Fibroblast of lung (primary cell): ENCODE measurements around the gene TSPYL1. TPM values are rescaled to one million over a fixed set of nuclear protein-coding genes. Genes with fewer than 3 reads are reported as not detected.
"Not testable (repeated sequence)": the region's sequence is repeated elsewhere in the genome, so short reads cannot be mapped to it uniquely, and the experiment has no call there.

Experiments used
- DNase-seq, 2 donors: peaks; one replicate each; pipeline versions ENCODE4 v3.0.0 to v3.0.0-alpha.2; 2010; ENCODE audit warnings: low read depth in 2 of 2
- H2AFZ ChIP-seq: 2 replicates; pipeline ENCODE4 v1.5.1; 2012; ENCODE audit warnings: low read length, control low read depth, inconsistent platforms
- H3K27ac ChIP-seq: 2 replicates; pipeline ENCODE4 v1.5.1; 2011; ENCODE audit warnings: low read length, control low read depth; ENCODE audit not compliant: insufficient read depth
- H3K27me3 ChIP-seq: 2 replicates; pipeline ENCODE4 v1.5.1; 2011; ENCODE audit warnings: mild to moderate bottlenecking, low read length; ENCODE audit not compliant: control insufficient read depth, insufficient read depth
- H3K36me3 ChIP-seq: 2 replicates; pipeline ENCODE4 v1.5.1; 2011; ENCODE audit warnings: low read length; ENCODE audit not compliant: control insufficient read depth, insufficient read depth
- H3K4me1 ChIP-seq: 2 replicates; pipeline ENCODE4 v1.5.1; 2011; ENCODE audit warnings: low read length; ENCODE audit not compliant: control insufficient read depth, insufficient read depth; ENCODE audit errors: extremely low read depth
- H3K4me2 ChIP-seq: 2 replicates; pipeline ENCODE4 v1.5.1; 2011; ENCODE audit warnings: low read length, control low read depth; ENCODE audit not compliant: insufficient read depth; ENCODE audit errors: extremely low read depth
- H3K4me3 ChIP-seq, 4 experiments: fragments of 200-600 bp in 1 of 4; sonication (generic) in 1 of 4; replicated peaks in 1 of 4; 2 replicates each; pipeline ENCODE4 v1.5.1; 2011 to 2016; ENCODE audit warnings: low read length in 4 of 4, low read depth in 3 of 4, mild to moderate bottlenecking in 3 of 4, control low read depth in 2 of 4, inconsistent platforms in 1 of 4, mixed read lengths in 1 of 4; ENCODE audit not compliant: insufficient read depth in 1 of 4; ENCODE audit errors: control extremely low read depth in 1 of 4
- H3K79me2 ChIP-seq: 2 replicates; pipeline ENCODE4 v1.5.1; 2012; ENCODE audit warnings: mild to moderate bottlenecking, low read length, inconsistent platforms; ENCODE audit not compliant: control insufficient read depth, insufficient read depth
- H3K9ac ChIP-seq: 2 replicates; pipeline ENCODE4 v1.5.1; 2011; ENCODE audit warnings: mild to moderate bottlenecking, low read length, control low read depth; ENCODE audit not compliant: insufficient read depth
- H3K9me3 ChIP-seq: 2 replicates; pipeline ENCODE4 v1.5.1; 2012; ENCODE audit warnings: low read depth, low read length; ENCODE audit not compliant: control insufficient read depth, insufficient read depth
- H4K20me1 ChIP-seq: 2 replicates; pipeline ENCODE4 v1.5.1; 2011; ENCODE audit warnings: low read length; ENCODE audit not compliant: control insufficient read depth, insufficient read depth; ENCODE audit errors: extremely low read depth
- EZH2 ChIP-seq: IDR thresholded peaks from 2 replicates; pipeline ENCODE4 v1.5.1; 2012; ENCODE audit warnings: low read length, control low read depth, mild to moderate bottlenecking; ENCODE audit errors: missing control alignments
- polyA plus RNA-seq, 2 donors: library from polyadenylated mRNA; depleted of rRNA in 1 of 2; stranded (reverse) in 1 of 2; unstranded in 1 of 2; fragments of >200 nt; gene quantifications; 2 replicates each; pipeline ENCODE4 v1.2.1, GENCODE V29; 2011 to 2012; ENCODE audit warnings: missing spikeins in 1 of 2
- total RNA-seq: library from RNA; depleted of rRNA; stranded (reverse); fragments of >200 nt; gene quantifications from 2 replicates; pipeline ENCODE4 v1.2.1, GENCODE V29; 2014
- TF ChIP-seq, protein P1 (sequence below), 2 donors: IDR thresholded peaks in 1 of 2; conservative IDR thresholded peaks in 1 of 2; 1 replicate in 1 of 2; 2 replicates in 1 of 2; pipeline ENCODE4 v1.5.1; 2011 to 2012; ENCODE audit warnings: low read length in 2 of 2, control low read depth in 1 of 2, inconsistent platforms in 1 of 2, low read depth in 1 of 2, mild to moderate bottlenecking in 1 of 2

TSPYL1 gene
- total and polyA plus RNA-seq, 2 donors (not counting 1 experiment from before 2014, with no cell fraction given), result 82.0 to 93.0 TPM

DNA sequence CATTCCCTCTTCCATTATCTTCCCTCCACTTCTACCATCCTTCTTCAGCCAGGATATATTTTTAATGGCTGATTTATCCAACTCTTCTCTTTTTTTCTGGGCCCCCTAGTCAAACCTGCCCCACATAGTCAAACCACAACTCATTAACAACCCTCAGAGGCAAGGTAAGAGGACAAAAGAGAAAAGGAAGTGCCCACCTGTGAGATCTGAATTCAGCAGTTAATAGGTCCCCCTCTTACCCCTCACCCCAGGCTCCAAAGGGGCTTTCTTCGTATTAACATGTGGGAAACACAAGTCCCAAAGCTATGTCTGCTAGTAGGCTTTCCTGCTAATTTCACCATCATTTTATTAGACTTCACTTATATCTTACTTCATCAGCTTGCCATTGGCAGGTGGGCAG is 44.1 kb upstream of the TSPYL1 start:
- H3K36me3 ChIP-seq, result no peaks in the 10 kb centered on the region
- no peak overlapping the region for H3K9ac ChIP-seq
- H3K4me2 ChIP-seq, result no peak overlapping the region
- no peak for DNase-seq
- no peaks in the 10 kb centered on the region for H3K9me3 ChIP-seq
- no peak overlapping the region for H3K4me3 ChIP-seq
- H4K20me1 ChIP-seq, result no peaks in the 10 kb centered on the region
- no peaks in the 10 kb centered on the region for H3K79me2 ChIP-seq
- H3K27ac ChIP-seq, result no peak overlapping the region
- peaks cover 3% of the 10 kb centered on the region for H3K4me1 ChIP-seq
- TF ChIP-seq, protein P1, sequence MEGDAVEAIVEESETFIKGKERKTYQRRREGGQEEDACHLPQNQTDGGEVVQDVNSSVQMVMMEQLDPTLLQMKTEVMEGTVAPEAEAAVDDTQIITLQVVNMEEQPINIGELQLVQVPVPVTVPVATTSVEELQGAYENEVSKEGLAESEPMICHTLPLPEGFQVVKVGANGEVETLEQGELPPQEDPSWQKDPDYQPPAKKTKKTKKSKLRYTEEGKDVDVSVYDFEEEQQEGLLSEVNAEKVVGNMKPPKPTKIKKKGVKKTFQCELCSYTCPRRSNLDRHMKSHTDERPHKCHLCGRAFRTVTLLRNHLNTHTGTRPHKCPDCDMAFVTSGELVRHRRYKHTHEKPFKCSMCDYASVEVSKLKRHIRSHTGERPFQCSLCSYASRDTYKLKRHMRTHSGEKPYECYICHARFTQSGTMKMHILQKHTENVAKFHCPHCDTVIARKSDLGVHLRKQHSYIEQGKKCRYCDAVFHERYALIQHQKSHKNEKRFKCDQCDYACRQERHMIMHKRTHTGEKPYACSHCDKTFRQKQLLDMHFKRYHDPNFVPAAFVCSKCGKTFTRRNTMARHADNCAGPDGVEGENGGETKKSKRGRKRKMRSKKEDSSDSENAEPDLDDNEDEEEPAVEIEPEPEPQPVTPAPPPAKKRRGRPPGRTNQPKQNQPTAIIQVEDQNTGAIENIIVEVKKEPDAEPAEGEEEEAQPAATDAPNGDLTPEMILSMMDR (conservative IDR thresholded peaks at IDR 0.05 in 1 of 2, IDR thresholded peaks at IDR 0.05 in 1 of 2; ENCODE audit: low read depth in 1 of 2, low read length in 2 of 2), result no peak
- no peak for TF ChIP-seq EZH2
- H3K27me3 ChIP-seq, result no peaks in the 10 kb centered on the region
- H2AFZ ChIP-seq, result no peak overlapping the region

DNA sequence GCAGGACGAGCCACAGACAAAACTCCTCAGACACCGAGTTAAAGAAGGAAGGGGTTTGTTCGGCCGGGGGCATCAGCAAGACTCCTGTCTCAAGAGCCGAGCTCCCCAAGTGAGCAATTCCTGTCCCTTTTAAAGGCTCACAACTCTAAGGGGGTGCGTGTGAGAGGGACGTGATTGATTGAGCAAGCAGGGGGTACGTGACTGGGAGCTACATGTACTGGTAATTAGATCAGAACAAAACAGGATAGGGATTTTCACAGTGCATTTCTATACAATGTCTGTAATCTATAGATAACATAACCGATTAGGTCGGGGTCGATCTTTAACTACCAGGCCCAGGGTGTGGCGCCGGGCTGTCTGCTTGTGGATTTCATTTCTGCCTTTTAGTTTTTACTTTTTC is 42.2 kb upstream of the TSPYL1 start:
- not testable (repeated sequence) for H3K4me1 ChIP-seq, H3K27ac ChIP-seq, H3K9me3 ChIP-seq

DNA sequence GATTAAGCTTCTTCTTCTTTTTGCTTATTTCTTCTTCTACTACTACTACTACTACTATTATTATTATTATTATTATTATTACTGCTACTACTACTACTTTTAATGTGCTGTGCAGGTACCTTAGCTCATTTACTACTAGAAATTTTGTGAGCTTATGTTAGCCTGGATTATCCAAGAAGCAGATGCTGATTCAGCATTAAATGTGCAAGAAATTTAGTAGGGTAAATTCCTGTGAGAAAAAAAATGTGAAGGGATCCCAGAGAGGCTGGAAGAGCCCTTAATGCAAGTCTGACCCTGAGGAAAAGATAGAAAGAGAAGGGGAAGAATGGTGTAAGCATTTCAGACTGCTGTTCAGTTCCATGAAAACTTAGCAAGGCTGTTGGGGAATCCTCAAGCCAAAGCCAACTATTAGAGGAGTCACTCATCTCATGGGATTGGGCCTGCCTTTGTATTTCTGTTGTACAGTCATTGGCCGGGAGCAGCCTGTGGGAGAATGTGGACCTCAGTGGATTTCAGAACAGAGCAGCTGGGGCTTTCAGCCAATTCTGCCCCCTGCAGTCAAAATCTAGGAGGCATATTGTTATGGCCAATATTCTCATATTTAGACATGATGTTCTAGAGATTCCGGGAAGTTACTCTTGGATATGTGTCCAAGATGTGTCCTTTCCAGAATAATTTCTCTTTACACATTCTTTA is 37.2 kb upstream of the TSPYL1 start:
- H2AFZ ChIP-seq, result no peak overlapping the region

More for the DNA sequence above, 42.2 kb upstream of the TSPYL1 start:
- H3K27me3 ChIP-seq, H2AFZ ChIP-seq, H3K36me3 ChIP-seq, DNase-seq, H3K4me3 ChIP-seq, H4K20me1 ChIP-seq, H3K4me2 ChIP-seq, H3K9ac ChIP-seq, H3K79me2 ChIP-seq: not testable (repeated sequence)

More for the DNA sequence above, 37.2 kb upstream of the TSPYL1 start:
- Histone ChIP-seq H3K79me2 (no peaks in the 10 kb centered on the region), H4K20me1 (no peaks in the 10 kb centered on the region), H3K4me2 (no peak overlapping the region), H3K36me3 (no peaks in the 10 kb centered on the region), H3K4me3 (no peak overlapping the region), H3K9ac (no peak overlapping the region), H3K27me3 (no peaks in the 10 kb centered on the region), H3K27ac (no peak overlapping the region), H3K4me1 (no peaks in the 10 kb centered on the region), H3K9me3 (no peaks in the 10 kb centered on the region)
- TF ChIP-seq, protein P1 (conservative IDR thresholded peaks at IDR 0.05 in 1 of 2, IDR thresholded peaks at IDR 0.05 in 1 of 2; ENCODE audit: low read depth in 1 of 2, low read length in 2 of 2), result no peak
- no peak for TF ChIP-seq EZH2
- DNase-seq, result no peak
